ENCODE results near the gene GPR78.

Gene GPR78

GRCh38 chr4:8547108-8547911 lies 32.9 kb upstream of the GPR78 start:
- no peak for DNase-seq

GRCh38 chr4:8547912-8548730 lies 32.1 kb upstream of the GPR78 start:
- DNase-seq: no peak

GRCh38 chr4:8548731-8549351 lies 31.4 kb upstream of the GPR78 start:
- no peak for DNase-seq

- no peak for DNase-seq
Measured at GRCh38 chr4:8549352-8549931, 30.8 kb upstream of the GPR78 start.

- no peak for DNase-seq
Measured at GRCh38 chr4:8550691-8551090, 29.5 kb upstream of the GPR78 start.

- no peak for DNase-seq
Measured at GRCh38 chr4:8552024-8552423, 28.2 kb upstream of the GPR78 start.

GRCh38 chr4:8552581-8553205 lies 27.5 kb upstream of the GPR78 start:
- DNase-seq: no peak

GRCh38 chr4:8553216-8553615 lies 27.0 kb upstream of the GPR78 start:
- DNase-seq: no peak

- no peak for DNase-seq
Measured at GRCh38 chr4:8553991-8554405, 26.2 kb upstream of the GPR78 start.

- DNase-seq: no peak
Measured at GRCh38 chr4:8554555-8555100, 25.6 kb upstream of the GPR78 start.

GRCh38 chr4:8555716-8556115 lies 24.5 kb upstream of the GPR78 start:
- no peak for DNase-seq

- no peak for DNase-seq
Measured at GRCh38 chr4:8556341-8557150, 23.6 kb upstream of the GPR78 start.

- DNase-seq: no peak
Measured at GRCh38 chr4:8557151-8558076, 22.8 kb upstream of the GPR78 start.

- no peak for DNase-seq
Measured at GRCh38 chr4:8558080-8558960, 21.9 kb upstream of the GPR78 start.

- no peak for DNase-seq
Measured at GRCh38 chr4:8559011-8559410, 21.2 kb upstream of the GPR78 start.

- DNase-seq: no peak
Measured at GRCh38 chr4:8559524-8560264, 20.5 kb upstream of the GPR78 start.

- no peak for DNase-seq
Measured at GRCh38 chr4:8560265-8561047, 19.7 kb upstream of the GPR78 start.

GRCh38 chr4:8564595-8564994 lies 15.6 kb upstream of the GPR78 start:
- DNase-seq: no peak
